Natural killer cell (primary cell): ENCODE results near the gene ATP11A. TPM values are rescaled to one million over a fixed set of nuclear protein-coding genes. Genes with fewer than 3 reads are reported as not detected.

Experiments
- ATAC-seq, 3 donors: fragments of 150-1000 bp in 2 of 3; fragments of 200-7000 bp in 1 of 3; cut with Tn5 transposase; 1 replicate in 1 of 3; 2 replicates in 2 of 3; pipeline ENCODE4 v1.10.0; 2021; ENCODE audit warnings: mild to moderate bottlenecking in 2 of 3, moderate library complexity in 2 of 3
- DNase-seq, 2 donors: peaks; one replicate each; pipeline versions ENCODE4 v3.0.0 to v3.0.0-alpha.2; 2013 to 2021; ENCODE audit warnings: mixed read lengths in 1 of 2
- H3K27ac ChIP-seq: one replicate; pipeline ENCODE4 v1.5.1; 2013; ENCODE audit warnings: mild to moderate bottlenecking, low read length
- H3K27me3 ChIP-seq: one replicate; pipeline ENCODE4 v1.6.1; 2013; ENCODE audit warnings: low read length; ENCODE audit not compliant: control insufficient read depth, insufficient read depth
- H3K36me3 ChIP-seq: one replicate; pipeline ENCODE4 v1.6.1; 2013; ENCODE audit warnings: low read length; ENCODE audit not compliant: control insufficient read depth, insufficient read depth
- H3K4me1 ChIP-seq: one replicate; pipeline ENCODE4 v1.6.1; 2013; ENCODE audit warnings: low read length; ENCODE audit not compliant: control insufficient read depth, insufficient read depth
- H3K4me3 ChIP-seq: one replicate; pipeline ENCODE4 v1.5.1; 2013; ENCODE audit warnings: low read length
- H3K9me3 ChIP-seq: one replicate; pipeline ENCODE4 v1.6.1; 2013; ENCODE audit warnings: low read length; ENCODE audit not compliant: control insufficient read depth, insufficient read depth
- H3K27ac Mint-ChIP-seq, 2 donors: one replicate each; pipeline ENCODE4 v1.8.0; 2022; ENCODE audit warnings: mild to moderate bottlenecking in 2 of 2, mixed read lengths in 2 of 2, moderate library complexity in 1 of 2
- H3K27me3 Mint-ChIP-seq, 2 donors: one replicate each; pipeline ENCODE4 v1.8.0; 2022; ENCODE audit warnings: low read depth in 2 of 2, mixed read lengths in 2 of 2
- H3K36me3 Mint-ChIP-seq: one replicate; pipeline ENCODE4 v1.8.0; 2022; ENCODE audit warnings: mixed read lengths
- H3K4me1 Mint-ChIP-seq, 2 donors: one replicate each; pipeline ENCODE4 v1.8.0; 2022; ENCODE audit warnings: mixed read lengths in 2 of 2
- H3K4me3 Mint-ChIP-seq: one replicate; pipeline ENCODE4 v1.8.0; 2022; ENCODE audit warnings: mild to moderate bottlenecking, moderate library complexity, mixed read lengths
- H3K9me3 Mint-ChIP-seq, 2 donors: one replicate each; pipeline ENCODE4 v1.8.0; 2022; ENCODE audit warnings: mixed read lengths in 2 of 2
- CTCF ChIP-seq: fragments of 200-600 bp; IDR thresholded peaks from one replicate; pipeline ENCODE4 v1.8.0; 2022; ENCODE audit warnings: antibody characterized with exemption
- whole genome bisulfite sequencing: methylation state at CpG from one replicate; pipeline ENCODE4 v1.1.7; 2013; ENCODE audit warnings: missing lambda C conversion rate; ENCODE audit not compliant: insufficient coverage; 5-methylcytosine and 5-hydroxymethylcytosine counted together
- intact Hi-C: fragments of 100-400 bp; cut with micrococcal nuclease; formaldehyde crosslinking; loops from one replicate; pipeline ENCODE4 v1.14.2; 2022
- total RNA-seq, 4 donors: library from RNA; stranded (reverse); fragments of 120-200 nt in 1 of 4; gene quantifications; one replicate each; pipeline versions ENCODE4 v1.2.3 to v1.2.4, GENCODE V29; 2013 to 2022

Gene ATP11A
- total RNA-seq, 3 donors from 2014 or later (not counting 1 experiment from before 2014, with no cell fraction given): 47.1 to 68.6 (median 50.7) TPM

- intact Hi-C loops: no loop called here
- Mint-ChIP-seq H3K4me3 (no peak overlapping the region), H3K27me3 (peaks cover 7 to 18% of the 10 kb centered on the region in 2 donors), H3K36me3 (no peaks in the 10 kb centered on the region), H3K9me3 (no peaks in the 10 kb centered on the region), H3K27ac (no peak overlapping the region), H3K4me1 (no peaks in the 10 kb centered on the region)
- no peak for DNase-seq
- Histone ChIP-seq H3K27me3 (no peaks in the 10 kb centered on the region), H3K9me3 (no peaks in the 10 kb centered on the region), H3K27ac (no peak overlapping the region), H3K4me3 (no peak overlapping the region), H3K4me1 (no peaks in the 10 kb centered on the region), H3K36me3 (no peaks in the 10 kb centered on the region)
- no peak for TF ChIP-seq CTCF
- WGBS: 65% methylated on average over 3 of the region's 5 CpGs
- no peak for ATAC-seq
Observed at GRCh38 chr13:112655913-112656312, 33.9 kb upstream of the ATP11A start.

GRCh38 chr13:112657850-112658445, 31.9 kb upstream of the ATP11A start:
- TF ChIP-seq CTCF: no peak
- ATAC-seq (no peak), DNase-seq (no peak)
- Histone ChIP-seq H3K9me3 (no peaks in the 10 kb centered on the region), H3K4me3 (no peak overlapping the region), H3K27ac (no peak overlapping the region), H3K36me3 (no peaks in the 10 kb centered on the region), H3K4me1 (no peaks in the 10 kb centered on the region), H3K27me3 (no peaks in the 10 kb centered on the region)
- no peak overlapping the region for H3K27ac Mint-ChIP-seq
- 95% methylated on average over 14 of the region's 14 CpGs for WGBS
- no peaks in the 10 kb centered on the region for H3K36me3 Mint-ChIP-seq
- H3K4me3 Mint-ChIP-seq: no peak overlapping the region
- no peaks in the 10 kb centered on the region for H3K9me3 Mint-ChIP-seq
- peaks cover 2 to 13% of the 10 kb centered on the region in 2 donors for H3K27me3 Mint-ChIP-seq
- no peaks in the 10 kb centered on the region for H3K4me1 Mint-ChIP-seq
- intact Hi-C loops: no loop called here

DNA sequence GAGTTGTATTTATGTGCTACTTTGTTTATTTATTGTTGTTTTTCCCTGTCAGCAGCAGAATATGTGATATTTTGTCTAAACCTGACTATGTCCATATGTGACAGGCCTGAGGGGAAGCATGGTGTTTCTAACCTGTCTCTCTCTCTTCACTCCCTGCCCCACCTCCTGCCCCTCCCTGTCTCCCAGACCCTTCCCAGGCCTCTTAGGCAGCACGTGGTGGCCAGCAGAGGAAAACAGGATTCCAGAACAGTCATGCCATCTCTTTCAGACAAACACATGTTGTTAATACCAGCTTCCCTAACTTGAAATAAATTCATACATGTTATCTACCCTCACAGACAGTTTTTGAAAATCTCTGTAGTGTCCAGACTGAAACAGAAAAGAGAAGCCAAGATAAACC, 31.0 kb upstream of the ATP11A start:
- H3K4me3 ChIP-seq: no peak overlapping the region
- no peaks in the 10 kb centered on the region for H3K4me1 Mint-ChIP-seq
- H3K27ac Mint-ChIP-seq: no peak overlapping the region
- H3K27ac ChIP-seq: no peak overlapping the region
- 21% methylated on average over 1 of the region's 1 CpG for WGBS
- H3K9me3 ChIP-seq: no peaks in the 10 kb centered on the region
- H3K9me3 Mint-ChIP-seq: no peaks in the 10 kb centered on the region
- H3K36me3 ChIP-seq: no peaks in the 10 kb centered on the region
- no peaks in the 10 kb centered on the region for H3K4me1 ChIP-seq
- no peaks in the 10 kb centered on the region for H3K27me3 ChIP-seq
- H3K36me3 Mint-ChIP-seq: no peaks in the 10 kb centered on the region
- no peak for TF ChIP-seq CTCF
- H3K27me3 Mint-ChIP-seq: peaks cover 0 to 6% of the 10 kb centered on the region in 2 donors
- intact Hi-C loops: no loop called here
- DNase-seq (no peak), ATAC-seq (no peak)
- no peak overlapping the region for H3K4me3 Mint-ChIP-seq

DNA sequence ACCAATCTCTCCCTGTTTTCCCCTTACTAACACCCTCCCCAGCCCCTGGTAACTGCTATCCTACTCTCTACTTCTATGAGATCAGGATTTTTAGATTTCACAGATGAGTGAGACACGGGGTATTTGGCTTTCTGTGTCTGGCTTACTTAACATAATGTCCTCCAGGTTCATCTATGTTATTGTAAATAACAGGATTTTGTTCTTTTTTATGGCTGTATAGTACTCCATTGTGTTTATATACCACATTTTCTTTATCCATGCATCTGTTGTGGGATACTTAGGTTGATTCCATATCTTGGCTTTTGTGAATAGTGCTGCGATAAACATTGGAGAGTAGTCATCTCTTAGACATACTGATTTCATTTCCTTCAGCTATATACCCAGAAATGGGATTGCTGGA, 28.5 kb upstream of the ATP11A start:
- no peak overlapping the region for H3K4me3 Mint-ChIP-seq
- H3K4me1 Mint-ChIP-seq: no peaks in the 10 kb centered on the region
- Histone ChIP-seq H3K4me1 (no peaks in the 10 kb centered on the region), H3K9me3 (no peaks in the 10 kb centered on the region), H3K4me3 (no peak overlapping the region), H3K27ac (no peak overlapping the region), H3K27me3 (no peaks in the 10 kb centered on the region), H3K36me3 (no peaks in the 10 kb centered on the region)
- no CpG with 5 or more reads among the region's 2 CpGs for WGBS
- H3K36me3 Mint-ChIP-seq: no peaks in the 10 kb centered on the region
- DNase-seq: no peak
- no peak overlapping the region for H3K27ac Mint-ChIP-seq
- ATAC-seq: no peak
- intact Hi-C loops: no loop called here
- TF ChIP-seq CTCF: no peak
- H3K27me3 Mint-ChIP-seq: peaks cover 0 to 6% of the 10 kb centered on the region in 2 donors
- H3K9me3 Mint-ChIP-seq: no peaks in the 10 kb centered on the region
